IMR-90 (cell line): ENCODE data around the gene MT1A. TPM values are rescaled to one million over a fixed set of nuclear protein-coding genes. Genes with fewer than 3 reads are reported as not detected.

Experiments
- ATAC-seq: fragments of 200-7000 bp; cut with Tn5 transposase; 2 replicates; pipeline ENCODE4 v1.9.1; 2020; ENCODE audit warnings: low read depth, mild to moderate bottlenecking, moderate library complexity
- BruUV-seq: library from RNA; stranded (reverse); fragments of 400-500 nt; replicated peaks from 2 replicates; lab custom pipeline; 2021; lab: Mats Ljungman, UMichigan
- CTCF ChIA-PET: fragments of 300-600 bp; formaldehyde crosslinking; extraction: SDS; loops from one replicate; lab custom pipeline; 2021; ENCODE audit warnings: antibody characterized with exemption; lab: Yijun Ruan, JAX
- POLR2A ChIA-PET: fragments of 300-600 bp; sonication (Branson Sonifier 250); formaldehyde crosslinking; loops from one replicate; lab custom pipeline; 2022; ENCODE audit warnings: antibody characterized with exemption; ENCODE audit not compliant: unreplicated experiment; lab: Charles Lee
- DNase-seq: peaks from one replicate; pipeline ENCODE4 v3.0.0; 2013
- H2AFZ ChIP-seq: replicated peaks from 2 replicates; pipeline ENCODE3; 2013; ENCODE audit warnings: low read length, mild to moderate bottlenecking; ENCODE audit not compliant: poor library complexity
- H2AK5ac ChIP-seq: 2 replicates; pipeline ENCODE4 v1.6.1; 2013; ENCODE audit warnings: low read depth, low read length, inconsistent platforms
- H2AK9ac ChIP-seq: replicated peaks from 2 replicates; pipeline ENCODE3; 2013; ENCODE audit warnings: mild to moderate bottlenecking, low read depth, low read length, moderate library complexity; ENCODE audit not compliant: poor library complexity
- H2BK120ac ChIP-seq: 2 replicates; pipeline ENCODE4 v1.6.1; 2013; ENCODE audit warnings: low read depth, low read length, inconsistent platforms
- H2BK15ac ChIP-seq: 3 replicates; pipeline ENCODE4 v1.6.1; 2013; ENCODE audit warnings: low read depth, low read length, inconsistent platforms
- H2BK20ac ChIP-seq: 2 replicates; pipeline ENCODE4 v1.6.1; 2013; ENCODE audit warnings: low read depth, mild to moderate bottlenecking, inconsistent platforms, low read length, moderate library complexity
- H2BK5ac ChIP-seq: 2 replicates; pipeline ENCODE4 v1.6.1; 2013; ENCODE audit warnings: mild to moderate bottlenecking, low read depth, low read length, inconsistent platforms; ENCODE audit not compliant: poor library complexity, severe bottlenecking
- H3K14ac ChIP-seq: replicated peaks from 2 replicates; pipeline ENCODE4 v1.6.1; 2013; ENCODE audit warnings: low read depth, low read length, inconsistent platforms
- H3K18ac ChIP-seq: 2 replicates; pipeline ENCODE4 v1.6.1; 2013; ENCODE audit warnings: low read depth, low read length, control low read depth
- H3K23ac ChIP-seq: 2 replicates; pipeline ENCODE4 v1.6.1; 2013; ENCODE audit warnings: low read depth, low read length, inconsistent platforms
- H3K27ac ChIP-seq: 2 replicates; pipeline ENCODE4 v1.5.1; 2013; ENCODE audit warnings: mild to moderate bottlenecking, control low read depth, low read length; ENCODE audit not compliant: insufficient read depth
- H3K27me3 ChIP-seq: 2 replicates; pipeline ENCODE4 v1.6.1; 2013; ENCODE audit warnings: low read length; ENCODE audit not compliant: control insufficient read depth, insufficient read depth
- H3K36me3 ChIP-seq: 2 replicates; pipeline ENCODE4 v1.6.1; 2013; ENCODE audit warnings: low read length, mixed read lengths; ENCODE audit not compliant: control insufficient read depth, insufficient read depth
- H3K4ac ChIP-seq: 2 replicates; pipeline ENCODE4 v1.6.1; 2013; ENCODE audit warnings: low read depth, low read length, inconsistent platforms
- H3K4me1 ChIP-seq: 2 replicates; pipeline ENCODE4 v1.6.1; 2013; ENCODE audit warnings: low read length, mixed read lengths; ENCODE audit not compliant: control insufficient read depth, insufficient read depth
- H3K4me2 ChIP-seq: 2 replicates; pipeline ENCODE4 v1.6.1; 2013; ENCODE audit warnings: low read depth, mild to moderate bottlenecking, control low read depth, low read length, moderate library complexity
- H3K4me3 ChIP-seq: 2 replicates; pipeline ENCODE4 v1.5.1; 2013; ENCODE audit warnings: low read depth, mild to moderate bottlenecking, control low read depth, low read length, moderate library complexity; ENCODE audit not compliant: insufficient read depth
- H3K56ac ChIP-seq: 2 replicates; pipeline ENCODE4 v1.6.1; 2013; ENCODE audit warnings: low read length, inconsistent platforms; ENCODE audit not compliant: insufficient read depth; ENCODE audit errors: extremely low read depth
- H3K79me1 ChIP-seq, 2 experiments: 2 replicates each; pipeline ENCODE4 v1.6.1; 2013; ENCODE audit warnings: low read length in 2 of 2, inconsistent platforms in 1 of 2, low read depth in 1 of 2
- H3K9ac ChIP-seq: 2 replicates; pipeline ENCODE4 v1.6.1; 2013; ENCODE audit warnings: low read depth, low read length, control low read depth
- H3K9me1 ChIP-seq: 2 replicates; pipeline ENCODE4 v1.6.1; 2013; ENCODE audit warnings: low read length, inconsistent platforms; ENCODE audit not compliant: insufficient read depth
- H3K9me3 ChIP-seq: 2 replicates; pipeline ENCODE4 v1.6.1; 2013; ENCODE audit warnings: low read length; ENCODE audit not compliant: control insufficient read depth, insufficient read depth
- H4K20me1 ChIP-seq: 2 replicates; pipeline ENCODE4 v1.6.1; 2013; ENCODE audit warnings: low read length, inconsistent platforms; ENCODE audit not compliant: insufficient read depth
- H4K5ac ChIP-seq: 2 replicates; pipeline ENCODE4 v1.6.1; 2013; ENCODE audit warnings: mild to moderate bottlenecking, low read depth, low read length, control low read depth
- H4K8ac ChIP-seq, 2 experiments: 2 replicates each; pipeline ENCODE4 v1.6.1; 2013; ENCODE audit warnings: low read depth in 2 of 2, low read length in 2 of 2, control low read depth in 1 of 2, inconsistent platforms in 1 of 2
- H4K91ac ChIP-seq: 2 replicates; pipeline ENCODE4 v1.6.1; 2013; ENCODE audit warnings: low read depth, low read length, inconsistent platforms; ENCODE audit not compliant: insufficient read depth
- MXI1 ChIP-seq: IDR thresholded peaks from 2 replicates; pipeline ENCODE4 v1.6.1; 2012; ENCODE audit warnings: low read depth, mild to moderate bottlenecking, low read length, moderate library complexity, borderline replicate concordance
- WGBS, 2 experiments: methylation state at CpG; one replicate each; pipeline versions ENCODE4 v1.1.5 to v1.1.7; 2013; ENCODE audit warnings: missing lambda C conversion rate in 2 of 2; ENCODE audit not compliant: insufficient read length in 1 of 2; ENCODE audit errors: extremely low coverage in 2 of 2; 5-methylcytosine and 5-hydroxymethylcytosine counted together
- dilution Hi-C: fragments of 300-500 bp; cut with HindIII; formaldehyde crosslinking; loops from one replicate; pipeline ENCODE4 v1.14.3; 2018; ENCODE audit warnings: low sequenced_read_pairs; ENCODE audit not compliant: unreplicated experiment
- in situ Hi-C: fragments of 300-500 bp; cut with MboI; formaldehyde crosslinking; loops from 3 replicates; pipeline ENCODE4 v1.14.3; 2019; ENCODE audit warnings: low sequenced_read_pairs, inconsistent platforms, mixed read lengths
- intact Hi-C: fragments of 100-400 bp; cut with micrococcal nuclease; formaldehyde crosslinking; loops from 2 replicates; pipeline ENCODE4 v1.10.0; 2022
- polyA plus RNA-seq, 3 experiments: library from polyadenylated mRNA; depleted of rRNA; stranded (reverse); fragments of >200 nt; gene quantifications; 2 replicates each; pipeline ENCODE4 v1.2.3, GENCODE V29; 2012; ENCODE audit warnings: low replicate concordance in 1 of 3
- total RNA-seq: library from RNA; depleted of rRNA; stranded (reverse); fragments of >200 nt; gene quantifications from 2 replicates; pipeline ENCODE4 v1.2.3, GENCODE V29; 2012

The MT1A gene
- total and polyA plus RNA-seq, 2 of the 4 experiments (the other 2 are of a cell fraction) = 1.6 TPM; not detected in 1

DNA sequence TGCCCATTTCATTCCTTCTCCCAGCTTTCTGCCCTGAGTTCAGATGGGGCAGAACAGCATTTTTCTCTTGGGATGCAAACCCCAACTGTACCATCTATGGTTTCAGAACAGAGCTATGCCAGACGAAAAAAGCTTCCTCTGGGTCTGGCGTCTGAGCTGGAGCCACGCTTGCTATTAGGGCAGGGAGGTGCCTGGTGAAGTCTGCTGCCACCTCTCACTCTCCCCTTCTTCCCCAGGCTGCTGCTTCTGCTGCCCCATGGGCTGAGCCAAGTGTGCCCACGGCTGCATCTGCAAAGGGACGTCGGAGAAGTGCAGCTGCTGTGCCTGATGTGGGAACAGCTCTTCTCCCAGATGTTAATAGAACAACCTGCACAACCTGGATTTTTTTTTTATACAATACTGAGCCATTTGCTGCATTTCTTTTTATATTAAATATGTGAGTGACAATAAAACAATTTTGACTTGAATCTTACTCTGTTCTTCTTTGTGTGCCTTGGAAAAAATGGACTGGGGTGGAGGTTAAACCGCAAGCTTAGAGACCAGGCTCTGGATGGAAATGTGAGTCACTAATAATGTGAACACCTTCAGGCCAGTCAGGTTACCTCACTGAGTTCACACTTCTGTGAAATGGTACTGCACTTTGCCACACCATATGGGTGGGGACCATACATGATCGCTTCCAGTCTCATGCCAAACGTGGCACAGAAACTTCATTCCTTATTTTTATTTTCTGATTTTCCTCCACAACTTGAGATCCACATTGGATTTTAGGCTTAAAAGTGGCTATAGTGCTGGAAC lies 1.7 kb upstream of the MT1A start:
- Histone ChIP-seq H2BK20ac (no peak overlapping the region), H3K27ac (no peak overlapping the region), H3K14ac (no peak overlapping the region), H4K5ac (no peak overlapping the region), H3K23ac (no peak overlapping the region), H3K4me3 (no peak overlapping the region), H2BK120ac (no peak overlapping the region), H2AK9ac (no peak overlapping the region), H3K27me3 (peaks cover 89% of the 10 kb centered on the region), H2BK15ac (no peak overlapping the region), H2BK5ac (no peak overlapping the region), H3K4me2 (no peak overlapping the region), H2AK5ac (no peak overlapping the region), H3K9me3 (peaks cover 2% of the 10 kb centered on the region; the same call in 1 of the 2 replicates), H2AFZ (no peak overlapping the region), H3K9me1 (no peaks in the 10 kb centered on the region), H3K9ac (no peak overlapping the region), H3K79me1 (no peaks in the 10 kb centered on the region), H4K20me1 (no peaks in the 10 kb centered on the region), H4K8ac (no peak overlapping the region), H3K4ac (no peak overlapping the region), H3K18ac (no peak overlapping the region), H4K91ac (no peak overlapping the region), H3K4me1 (no peaks in the 10 kb centered on the region; the same call in 1 of the 2 replicates), H3K36me3 (no peaks in the 10 kb centered on the region), H3K56ac (no peak overlapping the region)
- CTCF ChIA-PET = no interaction called here
- ATAC-seq (no peak), DNase-seq (no peak)
- intact Hi-C loops = no loop called here
- no TSS peak for BruUV-seq
- POLR2A ChIA-PET = no interaction called here
- dilution Hi-C loops = no loop called here
- no peak for TF ChIP-seq MXI1
- no CpG with 5 or more reads among the region's 9 CpGs for WGBS, 2 experiments
- in situ Hi-C loops = no loop called here
